ENCODE results near the gene ABTB2.

The ABTB2 gene

GRCh38 chr11:34136420-34136819, 221.4 kb downstream of the ABTB2 start:
- DNase-seq, result no peak

DNA sequence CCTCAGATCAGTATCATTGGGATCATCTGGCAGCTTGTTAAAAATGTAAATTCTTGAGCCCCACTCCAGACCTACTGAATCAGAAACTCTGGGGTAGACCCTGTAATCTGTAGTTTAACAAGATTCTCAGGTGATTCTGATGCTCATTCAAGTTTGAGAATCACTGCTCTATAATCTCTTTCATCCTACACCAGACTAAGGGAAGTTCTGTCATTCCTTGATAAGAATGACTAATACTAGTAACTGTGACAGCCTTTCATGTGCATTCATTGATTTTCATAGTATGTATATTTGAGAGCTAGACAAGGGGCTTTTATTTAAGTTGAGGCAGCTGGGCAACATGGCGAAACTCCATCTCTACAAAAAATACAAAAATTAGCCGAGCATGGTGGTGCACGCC, 222.4 kb downstream of the ABTB2 start:
- peak; percentile 65 for DNase-seq

DNA sequence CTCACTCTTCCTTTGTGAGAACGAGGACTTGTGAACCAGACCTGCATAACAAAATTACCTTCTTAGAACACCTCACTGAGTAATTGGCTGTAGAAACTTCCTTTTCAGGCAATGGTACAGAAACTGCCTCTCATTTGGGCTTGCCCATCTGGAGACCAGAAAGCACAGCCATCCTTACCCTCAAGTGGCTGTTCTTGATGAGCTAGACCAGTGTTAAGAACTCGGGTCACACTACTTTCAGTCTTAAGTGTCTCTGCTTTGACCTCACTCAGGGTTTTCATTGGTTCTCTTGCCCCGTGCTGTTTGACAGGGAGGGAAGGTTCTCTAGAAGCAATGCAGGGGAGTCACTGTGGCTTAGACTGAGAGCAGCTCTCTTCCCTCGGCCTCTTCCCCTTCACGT, 223.0 kb downstream of the ABTB2 start:
- DNase-seq, result peak; percentile 63

DNA sequence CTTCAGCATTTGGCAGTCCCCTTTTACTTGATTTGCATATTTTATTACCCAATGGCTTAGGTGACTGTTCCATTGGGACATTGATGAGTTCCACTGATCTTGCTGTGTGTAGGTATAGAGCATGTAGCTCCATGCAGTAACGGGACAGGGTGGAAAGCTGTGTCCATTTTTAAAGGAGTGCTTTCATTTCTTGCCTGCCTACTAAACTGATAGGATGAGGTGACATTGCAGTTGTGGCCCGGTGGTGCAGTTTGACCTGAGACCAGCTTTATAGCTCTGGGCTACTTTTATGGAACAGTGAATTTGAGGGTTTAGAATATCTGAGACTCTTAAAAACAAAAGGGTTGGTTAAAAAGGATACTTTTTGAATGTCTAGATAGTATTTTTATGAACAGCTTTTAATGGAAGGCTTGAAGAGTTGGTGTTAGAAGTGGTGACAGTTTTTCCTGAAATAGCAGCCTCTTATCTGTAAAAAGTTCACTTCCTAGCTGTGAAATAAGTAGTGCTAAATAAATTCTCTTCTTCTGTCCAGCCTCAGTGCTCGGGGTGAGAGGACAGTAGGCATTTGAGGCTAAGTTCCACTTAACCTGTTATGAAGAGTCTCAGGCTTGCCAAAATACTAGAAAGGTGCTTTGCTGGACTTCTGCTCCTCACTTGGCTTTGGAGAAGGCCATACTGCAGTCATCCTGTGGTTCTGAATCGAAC, 225.4 kb downstream of the ABTB2 start:
- no peak for DNase-seq

GRCh38 chr11:34128824-34129223, 229.0 kb downstream of the ABTB2 start:
- DNase-seq, result no peak

- DNase-seq, result no peak
Measured at GRCh38 chr11:34126959-34127848, 230.6 kb downstream of the ABTB2 start.

- DNase-seq, result no peak
Measured at GRCh38 chr11:34124885-34125668, 232.7 kb downstream of the ABTB2 start.

DNA sequence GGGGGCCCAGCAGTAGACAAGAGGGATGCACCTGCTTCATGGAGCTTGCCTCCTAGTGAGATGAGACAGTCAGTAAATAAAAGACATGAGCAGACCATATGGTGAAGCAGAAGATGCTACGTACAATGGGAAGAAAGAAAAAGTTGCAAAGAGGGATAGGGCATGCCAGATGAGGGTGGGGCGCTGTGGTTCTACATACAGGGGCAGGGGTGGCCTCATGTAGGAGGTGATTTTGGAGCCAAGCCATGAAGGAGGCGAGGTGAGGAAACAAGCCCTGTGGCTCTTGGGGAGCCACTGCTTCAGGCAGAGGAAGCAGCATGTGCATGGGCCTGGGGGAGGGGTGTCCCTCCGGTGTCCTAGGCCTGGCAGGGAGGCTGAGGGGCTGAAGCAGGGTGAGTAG, 237.2 kb downstream of the ABTB2 start:
- DNase-seq, result no peak

GRCh38 chr11:34114471-34114870, 243.3 kb downstream of the ABTB2 start:
- DNase-seq, result no peak

DNA sequence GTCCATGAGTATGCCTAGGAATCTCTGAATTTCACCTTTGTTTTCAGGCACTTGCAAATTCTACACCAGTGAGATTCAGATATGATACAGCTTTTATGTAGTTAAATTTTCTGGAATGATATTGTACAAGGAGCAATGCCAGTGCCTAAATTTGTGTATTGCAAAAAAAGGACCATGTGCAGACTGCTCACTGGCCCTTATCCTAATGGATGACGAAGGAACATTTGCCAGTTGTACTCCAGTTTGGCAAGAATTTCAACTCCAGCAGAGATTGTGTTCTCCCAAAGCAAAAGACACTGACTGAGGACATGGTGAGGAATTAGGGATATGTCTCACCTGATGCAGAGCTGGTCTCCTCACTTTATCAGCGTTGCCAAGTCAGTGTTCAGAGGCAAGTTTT, 243.8 kb downstream of the ABTB2 start:
- no peak for DNase-seq

- no peak for DNase-seq
Measured at GRCh38 chr11:34111722-34112270, 246.0 kb downstream of the ABTB2 start.

DNA sequence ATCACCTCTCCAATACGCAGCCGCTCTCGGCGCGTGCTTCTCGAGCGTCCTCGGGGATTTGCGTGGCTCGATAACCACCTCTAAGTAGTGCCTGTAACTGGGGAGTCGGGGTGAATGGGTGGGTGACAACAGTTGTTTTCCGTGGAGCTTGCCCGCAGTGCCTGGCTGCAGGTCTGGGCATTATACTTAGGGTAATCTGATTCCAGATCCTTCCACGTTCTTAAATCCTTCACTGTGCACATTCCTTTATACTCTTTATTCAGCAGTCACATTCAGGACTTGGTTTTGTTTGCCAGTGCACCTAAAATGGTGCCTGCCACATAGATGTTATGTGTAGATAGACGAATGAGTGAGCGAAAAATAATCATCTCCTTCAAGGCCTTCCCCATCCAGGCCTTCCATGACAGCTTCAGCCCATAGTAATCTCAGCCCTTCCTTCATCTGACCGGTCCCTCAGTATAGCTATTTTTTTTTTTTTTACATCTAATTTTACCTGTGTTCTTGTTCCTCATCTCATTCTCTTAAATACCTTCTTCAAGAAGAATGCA, 251.8 kb downstream of the ABTB2 start:
- peak; percentile 12 for DNase-seq

GRCh38 chr11:34105079-34105956, 252.5 kb downstream of the ABTB2 start, which contains the start of gene NAT10:
Gene NAT10, plus strand, starts transcription at chr11:34105629. Its CDS starts 2,597 bp downstream, at chr11:34108226.
- peak; percentile 98 for DNase-seq

- DNase-seq, result no peak
Measured at GRCh38 chr11:34104680-34105078, 253.1 kb downstream of the ABTB2 start.

Measured in activated CD4-positive, alpha-beta T cell treated with anti-CD3 and anti-CD28 coated beads, Interleukin-10, Interleukin-2, amounts not matched to agents 100 ng/mL and 50 ng/mL, durations not matched to agents 16 hours and 8 hours (primary cell).